Measurements from ENCODE around the gene CHCHD6.
A peak's percentile ranks its signal among the peaks of the same experiment; 100 is the strongest.

CHCHD6 gene

GRCh38 chr3:126682009-126682408 is 22.0 kb upstream of the CHCHD6 start:
- peaks cover 11% of the 10 kb centered on the region for H3K27me3 Mint-ChIP-seq
- H3K27ac Mint-ChIP-seq, result no peak overlapping the region
- no peak overlapping the region for H3K4me3 Mint-ChIP-seq
- no peaks in the 10 kb centered on the region for H3K9me3 Mint-ChIP-seq
- H3K4me1 Mint-ChIP-seq, result peaks cover 8% of the 10 kb centered on the region
- ATAC-seq, result no peak
- no peak for DNase-seq

GRCh38 chr3:126683069-126683468 is 21.0 kb upstream of the CHCHD6 start:
- Mint-ChIP-seq H3K4me1 (peaks cover 8% of the 10 kb centered on the region), H3K27me3 (peaks cover 11% of the 10 kb centered on the region), H3K4me3 (no peak overlapping the region), H3K9me3 (no peaks in the 10 kb centered on the region), H3K27ac (no peak overlapping the region)
- ATAC-seq, result no peak
- no peak for DNase-seq

GRCh38 chr3:126684218-126684751 is 19.8 kb upstream of the CHCHD6 start:
- Mint-ChIP-seq H3K9me3 (no peaks in the 10 kb centered on the region), H3K27me3 (peaks cover 4% of the 10 kb centered on the region), H3K4me3 (no peak overlapping the region), H3K4me1 (peaks cover 3% of the 10 kb centered on the region), H3K27ac (no peak overlapping the region)
- no peak for ATAC-seq
- DNase-seq, result no peak

- Mint-ChIP-seq H3K9me3 (no peaks in the 10 kb centered on the region), H3K27me3 (peaks cover 9% of the 10 kb centered on the region), H3K4me3 (no peak overlapping the region), H3K27ac (no peak overlapping the region), H3K4me1 (no peaks in the 10 kb centered on the region)
- ATAC-seq (no peak), DNase-seq (no peak)
Observed at GRCh38 chr3:126685021-126685420, 19.0 kb upstream of the CHCHD6 start.

GRCh38 chr3:126685493-126685892 is 18.5 kb upstream of the CHCHD6 start:
- no peak for ATAC-seq
- Mint-ChIP-seq H3K27ac (peak overlapping the region in 1 of 2 donors; percentile 78), H3K4me1 (no peaks in the 10 kb centered on the region), H3K27me3 (peaks cover 13% of the 10 kb centered on the region), H3K9me3 (no peaks in the 10 kb centered on the region), H3K4me3 (no peak overlapping the region)
- no peak for DNase-seq

- Mint-ChIP-seq H3K27me3 (peaks cover 68% of the 10 kb centered on the region), H3K4me3 (no peak overlapping the region)
- no peak for ATAC-seq
Observed at GRCh38 chr3:126691765-126692164, 12.3 kb upstream of the CHCHD6 start.

GRCh38 chr3:126692858-126693257 is 11.2 kb upstream of the CHCHD6 start:
- no peak overlapping the region for H3K27ac Mint-ChIP-seq
- no peak for DNase-seq
- no peaks in the 10 kb centered on the region for H3K9me3 Mint-ChIP-seq
- H3K4me3 Mint-ChIP-seq, result no peak overlapping the region
- ATAC-seq, result no peak
- peaks cover 71% of the 10 kb centered on the region for H3K27me3 Mint-ChIP-seq
- H3K4me1 Mint-ChIP-seq, result no peaks in the 10 kb centered on the region

More at GRCh38 chr3:126691765-126692164, 12.3 kb upstream of the CHCHD6 start:
- Mint-ChIP-seq H3K27ac (no peak overlapping the region), H3K4me1 (no peaks in the 10 kb centered on the region), H3K9me3 (no peaks in the 10 kb centered on the region)
- DNase-seq, result no peak

GRCh38 chr3:126693921-126694320 is 10.1 kb upstream of the CHCHD6 start:
- ATAC-seq (no peak), DNase-seq (no peak)
- H3K9me3 Mint-ChIP-seq, result no peaks in the 10 kb centered on the region
- no peaks in the 10 kb centered on the region for H3K4me1 Mint-ChIP-seq
- H3K27ac Mint-ChIP-seq, result no peak overlapping the region
- no peak overlapping the region for H3K4me3 Mint-ChIP-seq
- H3K27me3 Mint-ChIP-seq, result peaks cover 80% of the 10 kb centered on the region

GRCh38 chr3:126696701-126697267 is 7.3 kb upstream of the CHCHD6 start:
- Mint-ChIP-seq H3K4me1 (no peaks in the 10 kb centered on the region), H3K4me3 (no peak overlapping the region), H3K27me3 (peaks cover 75% of the 10 kb centered on the region), H3K27ac (no peak overlapping the region), H3K9me3 (no peaks in the 10 kb centered on the region)
- ATAC-seq (no peak), DNase-seq (no peak)

- Mint-ChIP-seq H3K9me3 (no peaks in the 10 kb centered on the region), H3K27ac (no peak overlapping the region), H3K4me3 (no peak overlapping the region), H3K4me1 (peaks cover 13% of the 10 kb centered on the region), H3K27me3 (peaks cover 59% of the 10 kb centered on the region)
- no peak for DNase-seq
- no peak for ATAC-seq
Observed at GRCh38 chr3:126699011-126699410, 5.0 kb upstream of the CHCHD6 start.

GRCh38 chr3:126704494-126705214 is 614 bp downstream of the CHCHD6 start:
- Mint-ChIP-seq H3K4me1 (peaks cover 31% of the 10 kb centered on the region), H3K9me3 (no peaks in the 10 kb centered on the region), H3K4me3 (peak overlapping the region; percentile 98 to 100), H3K27ac (peak overlapping the region; percentile 60 to 88), H3K27me3 (peaks cover 19% of the 10 kb centered on the region)
- ATAC-seq (peak; percentile 37), DNase-seq (peak in 1 of 2 donors; percentile 30)

GRCh38 chr3:126706631-126707030 is 2.6 kb downstream of the CHCHD6 start:
- H3K27me3 Mint-ChIP-seq, result peaks cover 5% of the 10 kb centered on the region

GRCh38 chr3:126711121-126711760 is 7.2 kb downstream of the CHCHD6 start:
- no peaks in the 10 kb centered on the region for H3K27me3 Mint-ChIP-seq
- peaks cover 19% of the 10 kb centered on the region for H3K4me1 Mint-ChIP-seq
- ATAC-seq, result no peak
- H3K9me3 Mint-ChIP-seq, result no peaks in the 10 kb centered on the region
- no peak overlapping the region for H3K27ac Mint-ChIP-seq
- DNase-seq, result no peak
- H3K4me3 Mint-ChIP-seq, result no peak overlapping the region

More at GRCh38 chr3:126706631-126707030, 2.6 kb downstream of the CHCHD6 start:
- Mint-ChIP-seq H3K4me1 (peaks cover 31% of the 10 kb centered on the region), H3K9me3 (no peaks in the 10 kb centered on the region), H3K4me3 (no peak overlapping the region), H3K27ac (no peak overlapping the region)
- DNase-seq (no peak), ATAC-seq (no peak)

- Mint-ChIP-seq H3K27ac (peak overlapping the region in 1 of 2 donors; percentile 55), H3K4me1 (peaks cover 27% of the 10 kb centered on the region), H3K27me3 (no peaks in the 10 kb centered on the region), H3K4me3 (no peak overlapping the region), H3K9me3 (no peaks in the 10 kb centered on the region)
- ATAC-seq, result no peak
- DNase-seq, result no peak
Observed at GRCh38 chr3:126713199-126713598, 9.2 kb downstream of the CHCHD6 start.

GRCh38 chr3:126714276-126714900 is 10.3 kb downstream of the CHCHD6 start:
- ATAC-seq, result no peak
- no peaks in the 10 kb centered on the region for H3K27me3 Mint-ChIP-seq
- no peaks in the 10 kb centered on the region for H3K9me3 Mint-ChIP-seq
- peaks cover 27% of the 10 kb centered on the region for H3K4me1 Mint-ChIP-seq
- H3K4me3 Mint-ChIP-seq, result no peak overlapping the region
- H3K27ac Mint-ChIP-seq, result no peak overlapping the region
- DNase-seq, result no peak

GRCh38 chr3:126714921-126715320 is 10.9 kb downstream of the CHCHD6 start:
- Mint-ChIP-seq H3K4me3 (no peak overlapping the region), H3K4me1 (peaks cover 27% of the 10 kb centered on the region), H3K27me3 (no peaks in the 10 kb centered on the region), H3K27ac (no peak overlapping the region), H3K9me3 (no peaks in the 10 kb centered on the region)
- ATAC-seq, result no peak
- DNase-seq, result no peak
